Duodenal mucosa (tissue), 2 donors: ENCODE measurements around the gene ARHGAP18.

Source experiments
- H3K27ac ChIP-seq: one replicate; pipeline ENCODE4 v1.7.0; 2013; ENCODE audit warnings: low read depth, low read length
- H3K27me3 ChIP-seq, 2 donors: one replicate each; pipeline ENCODE4 v1.7.0; 2013; ENCODE audit warnings: low read length in 2 of 2, control low read depth in 1 of 2; ENCODE audit not compliant: insufficient read depth in 2 of 2, control insufficient read depth in 1 of 2
- H3K36me3 ChIP-seq, 2 donors: one replicate each; pipeline ENCODE4 v1.7.0; 2013; ENCODE audit warnings: low read length in 2 of 2, control low read depth in 1 of 2; ENCODE audit not compliant: insufficient read depth in 2 of 2, control insufficient read depth in 1 of 2
- H3K4me1 ChIP-seq, 2 donors: one replicate each; pipeline ENCODE4 v1.7.0; 2013; ENCODE audit warnings: low read length in 2 of 2, control low read depth in 1 of 2; ENCODE audit not compliant: insufficient read depth in 2 of 2, control insufficient read depth in 1 of 2
- H3K4me3 ChIP-seq, 2 donors: one replicate each; pipeline ENCODE4 v1.7.0; 2013; ENCODE audit warnings: low read length in 2 of 2, low read depth in 1 of 2
- H3K9ac ChIP-seq, 2 donors: one replicate each; pipeline ENCODE4 v1.7.0; 2013; ENCODE audit warnings: low read length in 2 of 2, low read depth in 1 of 2
- H3K9me3 ChIP-seq, 2 donors: one replicate each; pipeline ENCODE4 v1.7.0; 2013; ENCODE audit warnings: low read length in 2 of 2, control low read depth in 1 of 2; ENCODE audit not compliant: control insufficient read depth in 1 of 2

Gene ARHGAP18

DNA sequence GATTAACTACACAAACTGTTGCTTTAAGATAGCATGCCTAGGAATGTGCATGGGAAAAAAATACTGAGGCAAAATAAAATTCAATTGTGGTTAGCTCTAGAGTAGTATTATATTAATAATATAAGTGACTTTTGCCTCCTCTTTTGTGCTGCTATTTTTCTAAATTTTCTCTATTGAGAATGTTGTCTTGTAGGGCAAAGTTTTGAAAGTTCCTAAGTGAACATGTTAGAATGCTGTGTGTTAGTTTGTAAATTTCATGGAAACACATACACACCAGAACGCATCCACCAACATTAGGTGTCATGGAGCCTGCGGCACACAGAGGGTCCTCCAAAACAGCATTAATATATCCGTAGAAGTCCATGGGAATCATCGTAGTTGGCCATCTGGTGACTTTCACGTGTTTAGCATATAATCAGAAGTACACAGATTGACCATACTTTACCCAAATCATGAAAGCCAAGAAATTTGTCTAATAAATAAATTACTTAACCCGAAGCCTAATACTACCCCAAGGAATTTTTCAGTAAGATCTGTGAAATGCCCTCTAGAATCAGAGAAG is 25.6 kb downstream of the ARHGAP18 start:
- Histone ChIP-seq H3K27me3 (no peaks in the 10 kb centered on the region), H3K4me3 (peak overlapping the region in 1 of 2 donors; percentile 16), H3K36me3 (no peaks in the 10 kb centered on the region), H3K9me3 (no peaks in the 10 kb centered on the region), H3K9ac (no peak overlapping the region), H3K27ac (peak overlapping the region; percentile 76), H3K4me1 (peaks cover 24 to 30% of the 10 kb centered on the region in 2 donors)

DNA sequence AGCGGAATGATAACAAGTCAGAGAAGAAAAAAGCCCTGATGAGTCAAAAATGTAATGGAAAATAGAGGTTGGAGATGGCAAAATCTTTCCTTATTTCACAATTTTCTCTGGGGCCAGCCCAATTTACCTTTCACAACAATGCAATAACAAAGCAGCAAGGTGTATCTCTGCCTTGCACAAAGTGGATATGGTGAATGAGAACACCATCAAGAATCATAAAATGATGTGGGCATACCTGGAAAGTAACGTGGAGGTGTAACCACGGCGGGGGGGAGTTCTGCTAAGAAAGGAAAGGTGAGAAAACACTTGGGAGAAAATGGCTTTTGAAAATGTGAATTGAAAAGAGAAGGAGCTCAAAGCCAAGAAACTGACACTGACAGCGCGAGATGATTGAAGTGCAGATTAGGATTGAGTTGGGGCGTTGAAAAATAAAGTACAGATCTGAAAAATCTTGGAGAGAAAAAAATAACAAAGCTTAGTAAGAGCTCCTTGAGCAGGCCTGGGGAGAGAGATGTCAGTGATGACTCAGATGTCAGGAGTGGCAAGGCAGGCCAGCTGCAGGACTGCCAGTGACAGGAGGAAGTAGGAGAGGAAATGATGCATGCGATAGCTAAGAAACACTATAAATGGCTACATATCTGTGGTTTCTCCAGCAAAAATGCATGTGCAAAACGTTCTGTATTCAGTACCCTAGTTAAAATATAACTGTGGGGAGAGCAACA is 26.2 kb downstream of the ARHGAP18 start:
- peak overlapping the region in 1 of 2 donors; percentile 16 for H3K4me3 ChIP-seq
- no peak overlapping the region for H3K9ac ChIP-seq
- H3K4me1 ChIP-seq: peaks cover 24 to 36% of the 10 kb centered on the region in 2 donors
- no peaks in the 10 kb centered on the region for H3K27me3 ChIP-seq
- no peaks in the 10 kb centered on the region for H3K36me3 ChIP-seq
- H3K9me3 ChIP-seq: no peaks in the 10 kb centered on the region
- peak overlapping the region; percentile 65 for H3K27ac ChIP-seq

DNA sequence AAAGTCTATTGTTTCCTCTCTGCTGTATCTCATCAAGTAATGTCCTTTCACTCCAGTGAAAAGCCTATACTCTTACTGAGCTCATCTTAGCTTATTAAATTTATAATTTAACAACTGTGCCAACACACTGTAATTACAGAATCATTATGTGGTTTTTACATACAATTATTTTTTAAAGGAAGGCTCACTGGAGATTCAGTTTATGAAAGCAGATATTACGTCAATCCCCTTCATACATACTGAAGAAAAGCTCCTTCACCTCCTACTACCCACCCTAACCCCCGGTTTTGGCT is 28.1 kb downstream of the ARHGAP18 start:
- no peaks in the 10 kb centered on the region for H3K9me3 ChIP-seq
- no peaks in the 10 kb centered on the region for H3K36me3 ChIP-seq
- H3K27me3 ChIP-seq: no peaks in the 10 kb centered on the region
- H3K27ac ChIP-seq: no peak overlapping the region
- no peak overlapping the region for H3K9ac ChIP-seq
- no peak overlapping the region for H3K4me3 ChIP-seq
- peaks cover 29 to 48% of the 10 kb centered on the region in 2 donors for H3K4me1 ChIP-seq

DNA sequence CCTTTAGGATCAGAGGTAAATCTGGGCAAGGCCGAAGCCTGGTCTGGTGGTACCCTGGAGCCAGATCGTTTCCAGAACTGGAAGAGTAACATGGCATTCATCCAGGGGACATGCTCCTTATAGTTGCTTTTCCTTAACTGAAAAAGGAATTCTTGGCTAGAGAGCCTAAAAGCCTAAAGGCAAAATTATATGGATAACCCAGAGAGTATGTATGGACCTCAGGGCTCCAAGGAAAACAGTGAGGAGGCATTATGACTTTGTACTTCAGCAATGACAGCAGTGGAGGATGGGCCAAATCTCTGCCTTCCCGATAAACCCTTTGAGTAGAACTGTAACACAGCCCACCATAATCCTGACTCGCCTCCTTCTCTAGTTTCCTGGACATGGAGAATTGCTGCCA is 29.3 kb downstream of the ARHGAP18 start:
- no peaks in the 10 kb centered on the region for H3K9me3 ChIP-seq
- no peak overlapping the region for H3K4me3 ChIP-seq
- H3K4me1 ChIP-seq: peaks cover 20 to 40% of the 10 kb centered on the region in 2 donors
- H3K9ac ChIP-seq: no peak overlapping the region
- no peaks in the 10 kb centered on the region for H3K27me3 ChIP-seq
- H3K36me3 ChIP-seq: no peaks in the 10 kb centered on the region
- H3K27ac ChIP-seq: no peak overlapping the region

- Histone ChIP-seq H3K36me3 (no peaks in the 10 kb centered on the region), H3K27ac (no peak overlapping the region), H3K9me3 (no peaks in the 10 kb centered on the region), H3K4me3 (no peak overlapping the region), H3K27me3 (no peaks in the 10 kb centered on the region), H3K4me1 (peaks cover 20 to 35% of the 10 kb centered on the region in 2 donors), H3K9ac (no peak overlapping the region)
Observed at GRCh38 chr6:129679758-129680157, 30.2 kb downstream of the ARHGAP18 start.

DNA sequence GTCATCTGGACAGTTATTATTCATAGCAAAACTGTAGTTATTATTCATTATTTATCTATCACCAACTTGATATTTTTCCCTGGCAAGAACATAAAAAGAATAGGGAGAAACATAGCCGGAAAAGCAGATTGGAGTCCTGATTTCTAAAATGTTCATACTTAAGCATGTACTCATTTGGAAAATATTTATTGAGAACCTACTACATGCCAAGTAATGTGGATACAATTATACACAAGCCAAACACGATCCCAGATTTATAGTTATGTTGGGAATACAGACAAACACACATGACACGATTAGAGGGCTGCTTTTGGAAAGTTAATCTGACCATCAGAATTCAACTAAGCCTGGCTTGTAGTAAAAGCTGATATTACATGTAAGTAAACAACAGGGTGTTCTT is 30.7 kb downstream of the ARHGAP18 start:
- H3K36me3 ChIP-seq: no peaks in the 10 kb centered on the region
- H3K4me1 ChIP-seq: peaks cover 17 to 33% of the 10 kb centered on the region in 2 donors
- H3K27me3 ChIP-seq: no peaks in the 10 kb centered on the region
- no peaks in the 10 kb centered on the region for H3K9me3 ChIP-seq
- no peak overlapping the region for H3K27ac ChIP-seq
- no peak overlapping the region for H3K9ac ChIP-seq
- no peak overlapping the region for H3K4me3 ChIP-seq

GRCh38 chr6:129678463-129678862 is 31.5 kb downstream of the ARHGAP18 start:
- Histone ChIP-seq H3K4me1 (peaks cover 10 to 27% of the 10 kb centered on the region in 2 donors), H3K9me3 (no peaks in the 10 kb centered on the region), H3K4me3 (no peak overlapping the region), H3K27me3 (no peaks in the 10 kb centered on the region), H3K27ac (no peak overlapping the region), H3K9ac (no peak overlapping the region), H3K36me3 (no peaks in the 10 kb centered on the region)

GRCh38 chr6:129677620-129678325 is 32.2 kb downstream of the ARHGAP18 start:
- H3K4me3 ChIP-seq: no peak overlapping the region
- peaks cover 10 to 32% of the 10 kb centered on the region in 2 donors for H3K4me1 ChIP-seq
- no peaks in the 10 kb centered on the region for H3K9me3 ChIP-seq
- H3K27ac ChIP-seq: no peak overlapping the region
- no peaks in the 10 kb centered on the region for H3K27me3 ChIP-seq
- H3K36me3 ChIP-seq: no peaks in the 10 kb centered on the region
- H3K9ac ChIP-seq: no peak overlapping the region

DNA sequence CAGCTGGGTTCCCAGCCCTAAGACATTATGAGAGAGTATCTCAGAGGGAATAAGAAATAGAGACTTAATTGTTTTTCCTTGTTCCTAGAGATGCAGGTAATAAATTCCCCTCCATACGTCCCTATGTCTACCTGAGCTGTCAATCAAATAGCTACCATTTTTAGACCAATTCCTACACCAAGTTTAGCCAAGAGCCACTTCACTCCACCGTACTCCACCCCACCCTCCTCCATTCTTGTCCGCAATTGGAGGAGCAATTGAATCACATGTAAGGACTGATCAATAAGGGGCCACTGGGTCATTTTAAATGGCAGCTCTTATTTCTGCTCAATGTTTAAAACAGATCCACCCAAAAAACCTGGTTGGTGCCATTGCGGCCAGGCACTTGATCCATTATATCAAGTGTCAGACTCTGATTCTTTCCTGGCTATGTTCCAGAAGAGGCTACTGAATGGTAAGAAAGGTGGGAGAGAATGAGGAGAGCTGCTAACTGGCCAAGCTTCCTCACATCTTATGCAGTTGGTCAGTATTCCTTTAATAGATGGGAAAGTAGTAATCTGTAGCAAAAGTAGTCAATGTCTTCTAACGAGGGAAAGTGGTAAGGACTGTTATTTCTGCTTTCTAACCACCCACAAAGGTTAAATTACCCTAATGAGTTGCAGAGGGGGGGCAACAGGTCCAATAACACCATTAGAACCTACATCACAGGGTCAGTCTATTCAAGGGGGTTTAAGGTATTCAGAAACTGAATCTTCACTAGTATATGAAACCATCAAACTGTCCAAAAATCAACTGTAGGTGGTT is 34.1 kb downstream of the ARHGAP18 start:
- Histone ChIP-seq H3K9me3 (no peaks in the 10 kb centered on the region), H3K4me3 (no peak overlapping the region), H3K9ac (no peak overlapping the region), H3K27me3 (no peaks in the 10 kb centered on the region), H3K27ac (no peak overlapping the region), H3K36me3 (no peaks in the 10 kb centered on the region), H3K4me1 (peaks cover 23 to 40% of the 10 kb centered on the region in 2 donors)

GRCh38 chr6:129673748-129674147 is 36.2 kb downstream of the ARHGAP18 start:
- no peak overlapping the region for H3K9ac ChIP-seq
- H3K9me3 ChIP-seq: no peaks in the 10 kb centered on the region
- no peaks in the 10 kb centered on the region for H3K36me3 ChIP-seq
- H3K4me1 ChIP-seq: peaks cover 28 to 34% of the 10 kb centered on the region in 2 donors
- no peaks in the 10 kb centered on the region for H3K27me3 ChIP-seq
- no peak overlapping the region for H3K27ac ChIP-seq
- H3K4me3 ChIP-seq: no peak overlapping the region
